Activated T-cell treated with anti-CD3 and anti-CD28 coated beads, Interleukin-2, amount 50 U/mL, for 1 hour (primary cell): Measurements from ENCODE around the gene TK2.
"Not testable (repeated sequence)": the region's sequence is repeated elsewhere in the genome, so short reads cannot be mapped to it uniquely, and the experiment has no call there.

ENCODE experiments used
- DNase-seq: peaks from one replicate; pipeline ENCODE4 v3.0.0-alpha.2; 2020

Gene TK2

DNA sequence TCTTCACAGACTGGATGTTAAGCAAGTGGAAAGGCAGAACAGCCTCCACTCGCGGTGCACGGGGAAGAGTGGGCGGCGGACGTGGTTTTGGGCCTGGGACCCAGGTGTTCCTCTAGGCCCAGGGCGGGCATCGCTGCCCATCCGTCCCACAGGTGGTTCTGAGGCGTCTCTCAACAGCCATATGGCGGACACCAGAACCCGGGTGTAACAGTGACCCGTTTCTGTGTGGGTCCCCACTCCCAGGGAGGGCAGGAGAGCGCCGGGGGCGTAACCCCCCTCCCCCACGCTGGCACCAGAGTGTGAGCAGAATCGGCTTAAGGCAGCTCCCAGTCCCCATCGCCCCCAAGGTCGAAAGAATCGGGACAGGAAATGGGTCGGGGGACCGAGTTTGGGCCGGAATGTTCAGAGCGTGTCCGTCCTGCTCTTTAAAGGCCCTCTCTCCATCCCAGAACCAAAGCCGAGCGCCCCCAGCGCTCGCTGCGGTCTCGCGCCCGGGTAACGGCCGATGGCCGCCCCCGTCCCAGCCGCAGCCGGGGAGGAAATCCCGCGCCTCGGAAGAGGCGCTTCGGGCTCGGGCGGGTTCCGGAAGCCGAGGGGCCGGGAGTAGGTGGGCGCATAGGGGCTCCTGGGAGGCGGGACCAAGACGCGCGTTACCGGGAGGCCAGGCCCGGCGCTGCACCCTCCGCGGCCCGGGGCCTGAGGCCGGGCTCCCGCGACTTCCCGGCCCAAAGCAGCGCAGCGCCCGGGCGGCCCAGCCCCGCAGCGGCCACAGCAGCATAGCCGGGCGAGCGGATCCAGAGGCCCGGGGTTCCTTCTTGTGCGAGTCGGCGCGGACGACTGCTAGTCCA, at the start of gene TK2:
TSS of gene TK2 (minus strand) at position 839 of the 848 bp plus-strand sequence. CDS start at position 778, 61 bp downstream.
- DNase-seq, result peak; percentile 66

DNA sequence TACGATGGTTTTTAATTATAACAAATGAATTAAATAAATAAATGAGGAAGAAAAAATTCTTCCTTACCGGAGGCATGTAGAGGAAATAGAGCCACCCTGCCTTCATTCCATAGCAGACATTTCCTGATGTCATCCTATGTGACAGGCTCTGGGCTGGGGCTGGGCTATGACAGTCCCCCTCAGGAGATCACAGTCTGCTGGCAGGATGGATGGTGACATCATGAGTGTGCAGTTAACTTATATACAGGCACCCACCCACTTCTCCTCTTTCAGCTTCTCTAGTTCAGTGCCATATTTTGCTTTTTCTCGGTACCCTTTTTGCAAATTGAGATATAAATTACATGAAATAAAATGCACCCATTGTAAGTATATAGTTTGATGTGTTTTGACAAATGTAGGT, 48.2 kb upstream of the TK2 start:
- no peak for DNase-seq

DNA sequence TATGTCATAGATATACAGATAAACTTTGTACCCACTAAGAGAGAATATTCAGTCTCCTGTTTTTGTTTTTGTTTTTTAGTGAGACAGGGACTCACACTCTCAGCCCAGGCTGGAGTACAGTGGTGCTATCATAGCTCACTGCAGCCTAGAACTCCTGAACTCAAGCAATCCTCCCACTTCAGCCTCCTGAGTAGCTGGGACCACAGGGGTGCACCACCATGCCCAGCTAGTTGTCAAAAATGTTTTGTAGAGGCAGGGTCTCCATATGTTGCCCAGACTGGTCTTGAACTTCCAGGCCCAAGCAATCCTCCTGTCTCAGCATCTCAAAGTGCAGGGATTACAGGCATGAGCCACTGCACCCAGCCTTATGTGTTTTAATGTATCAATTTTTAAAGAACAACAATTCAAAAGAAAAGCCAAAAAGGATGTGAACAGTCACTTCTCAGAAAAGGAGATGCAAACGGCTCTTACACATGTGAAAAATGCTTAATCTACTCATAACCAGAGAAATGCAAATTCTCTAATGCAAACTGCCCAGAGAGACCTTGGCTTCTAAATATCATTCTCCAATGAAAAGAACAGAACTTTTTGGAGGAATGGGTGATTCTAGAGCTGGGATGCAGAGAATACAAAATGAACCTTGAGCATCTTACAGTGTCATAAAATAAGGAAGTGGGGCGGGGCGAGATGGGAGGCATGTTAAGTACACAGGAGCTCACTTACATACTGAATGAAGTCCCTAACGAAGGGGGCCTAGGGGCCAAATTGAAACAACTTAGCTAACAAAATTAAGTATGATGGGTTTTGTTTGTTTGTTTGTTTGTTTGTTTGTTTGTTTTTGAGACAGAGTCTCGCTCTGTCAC, 47.3 kb upstream of the TK2 start:
- no peak for DNase-seq

DNA sequence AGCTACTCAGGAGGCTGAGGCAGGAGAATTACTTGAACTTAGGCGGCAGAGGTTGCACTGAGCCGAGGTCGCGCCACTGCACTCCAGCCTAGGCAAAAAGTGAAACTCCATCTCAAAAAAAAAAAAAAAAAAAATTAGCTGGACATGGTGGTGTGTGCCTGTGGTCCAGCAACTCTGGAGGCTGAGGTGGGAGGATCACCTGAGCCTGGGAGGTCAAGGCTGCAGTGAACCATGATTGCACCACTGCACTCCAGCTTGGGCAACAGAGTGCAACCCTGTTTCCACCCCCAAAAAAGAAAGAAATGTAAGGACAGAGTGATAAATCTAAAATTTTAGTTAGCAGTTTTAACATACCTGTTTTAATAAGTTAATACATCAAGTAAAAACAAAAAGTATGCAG, 46.6 kb upstream of the TK2 start:
- not testable (repeated sequence) for DNase-seq

DNA sequence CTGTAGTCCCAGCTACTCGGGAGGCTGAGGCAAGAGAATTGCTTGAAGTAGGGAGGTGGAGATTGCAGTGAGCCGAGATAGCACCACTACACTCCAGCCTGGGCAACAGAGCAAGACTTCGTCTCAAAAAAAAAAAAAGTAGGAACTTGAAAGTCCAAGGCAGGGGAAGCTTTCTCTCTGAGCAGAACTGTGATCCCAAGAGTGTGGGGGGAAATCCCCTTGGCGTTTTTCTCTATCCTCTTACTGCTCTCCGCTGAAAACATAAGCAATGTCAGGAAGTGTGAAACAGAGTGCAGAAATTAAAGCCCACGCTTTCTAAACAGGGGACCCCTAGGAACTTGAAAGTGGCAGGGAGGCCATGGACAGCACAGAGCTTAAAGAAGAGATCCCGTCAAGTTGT, 44.8 kb upstream of the TK2 start:
- DNase-seq, result no peak

DNA sequence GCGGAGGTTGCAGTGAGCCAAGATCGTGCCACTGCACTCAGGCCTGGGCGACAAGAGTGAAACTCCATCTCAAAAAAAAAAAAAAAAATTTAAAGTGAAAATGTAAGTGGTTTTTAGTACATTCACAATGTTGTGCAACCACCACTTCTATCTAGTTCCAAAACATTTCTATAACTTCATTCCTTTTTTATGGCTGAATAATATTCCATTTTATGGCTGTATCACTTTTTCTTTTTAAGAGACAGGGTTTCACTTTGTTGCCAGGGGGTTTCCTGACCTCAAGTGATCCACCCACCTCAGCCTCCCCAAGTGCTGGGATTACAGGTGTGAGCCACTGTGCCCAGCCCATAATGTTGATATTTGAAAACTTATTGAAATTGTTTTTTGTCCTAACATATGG, 42.9 kb upstream of the TK2 start:
- DNase-seq, result no peak

DNA sequence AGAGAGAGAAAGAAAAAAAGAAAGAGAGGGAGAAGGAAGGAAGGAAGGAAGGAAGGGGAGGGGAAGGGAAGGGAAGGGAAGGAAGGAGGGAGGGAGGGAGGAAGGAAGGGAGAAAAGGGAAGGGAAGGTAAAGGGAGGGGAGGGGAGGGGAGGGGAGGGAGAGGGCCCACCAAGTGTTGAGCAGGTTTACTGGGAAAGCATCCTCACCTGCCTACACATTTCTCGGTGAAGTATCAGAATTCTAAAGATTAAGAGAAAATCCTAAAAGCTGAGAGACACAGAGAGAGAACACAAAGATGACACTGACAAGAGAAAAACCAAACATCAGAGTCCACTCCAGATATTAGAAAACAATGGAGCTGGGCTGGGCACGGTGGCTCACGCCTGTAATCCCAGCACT, 42.3 kb upstream of the TK2 start:
- no peak for DNase-seq

DNA sequence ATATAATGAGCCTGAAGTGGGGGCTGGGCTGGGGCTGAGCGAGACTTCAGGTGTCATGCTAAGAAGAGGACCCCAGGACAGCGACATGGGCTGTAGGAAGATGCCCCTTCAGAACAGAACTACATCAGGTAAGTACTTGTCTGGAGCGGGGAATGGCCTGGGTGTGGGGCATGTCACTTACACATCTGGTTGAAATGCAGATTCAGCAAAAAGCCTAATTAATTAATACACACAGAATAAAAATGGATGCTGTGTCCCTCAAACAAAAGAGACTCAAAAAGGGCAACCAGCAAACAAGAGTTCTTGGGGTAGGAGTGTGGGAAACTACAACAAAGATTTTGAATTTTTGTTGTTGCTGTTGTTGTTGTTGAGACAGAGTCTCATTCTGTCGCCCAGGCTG, 41.1 kb upstream of the TK2 start:
- DNase-seq, result no peak

DNA sequence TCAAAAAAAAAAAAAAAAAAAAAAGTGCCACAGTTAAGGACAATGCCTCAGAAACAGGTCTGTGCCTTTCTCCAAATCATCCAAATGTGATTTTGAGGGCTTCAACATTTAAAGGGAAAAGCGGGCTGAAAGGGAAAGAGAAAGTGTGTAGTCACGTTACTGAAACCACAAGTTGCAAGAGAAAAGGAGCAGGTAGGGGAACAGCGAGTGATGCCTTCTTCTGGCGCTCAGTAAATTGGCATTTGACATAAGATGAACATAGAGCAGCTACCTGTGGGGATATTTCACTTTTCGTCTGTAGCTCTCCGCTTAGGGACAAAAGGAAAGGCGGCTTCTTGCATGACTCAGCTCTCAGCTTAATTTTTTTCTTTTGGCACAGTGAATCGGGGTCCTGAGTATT, 40.4 kb upstream of the TK2 start:
- DNase-seq, result no peak

DNA sequence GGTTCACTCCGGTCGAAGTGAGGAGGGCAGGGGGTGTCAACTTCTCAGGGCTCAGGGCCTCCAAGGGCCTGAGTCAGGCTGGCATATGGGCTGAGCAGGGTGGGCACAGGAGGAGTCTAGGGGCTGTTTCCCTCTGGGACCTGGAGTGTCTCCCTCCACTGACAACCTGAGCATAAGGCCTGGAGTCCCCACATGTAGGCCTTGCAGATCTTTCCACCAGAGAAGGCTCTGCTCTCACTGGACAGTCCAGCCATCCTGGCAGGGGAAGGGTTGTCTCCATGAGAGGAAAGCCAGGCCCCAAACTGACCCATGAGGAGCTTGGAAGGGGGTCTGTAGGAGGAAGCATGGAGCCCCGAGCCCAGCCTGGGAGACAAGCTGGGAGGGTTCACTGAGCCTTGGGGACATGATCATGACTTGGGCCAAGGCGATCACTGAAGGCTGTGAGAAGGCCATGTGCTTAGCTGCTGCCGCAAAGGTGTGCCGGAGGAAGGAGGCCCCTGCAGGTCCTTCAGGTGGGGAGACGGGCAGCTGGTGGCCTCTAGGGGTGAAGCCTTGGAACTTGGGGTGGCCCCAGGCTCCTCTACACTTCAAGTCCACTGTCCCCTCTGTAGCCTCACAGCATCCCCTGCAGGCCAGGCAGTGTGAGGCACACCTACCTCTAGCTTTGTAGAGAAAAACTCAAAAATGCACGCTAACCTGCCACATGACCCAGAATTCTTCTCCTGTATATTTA, 39.2 kb upstream of the TK2 start:
- DNase-seq, result peak; percentile 65

DNA sequence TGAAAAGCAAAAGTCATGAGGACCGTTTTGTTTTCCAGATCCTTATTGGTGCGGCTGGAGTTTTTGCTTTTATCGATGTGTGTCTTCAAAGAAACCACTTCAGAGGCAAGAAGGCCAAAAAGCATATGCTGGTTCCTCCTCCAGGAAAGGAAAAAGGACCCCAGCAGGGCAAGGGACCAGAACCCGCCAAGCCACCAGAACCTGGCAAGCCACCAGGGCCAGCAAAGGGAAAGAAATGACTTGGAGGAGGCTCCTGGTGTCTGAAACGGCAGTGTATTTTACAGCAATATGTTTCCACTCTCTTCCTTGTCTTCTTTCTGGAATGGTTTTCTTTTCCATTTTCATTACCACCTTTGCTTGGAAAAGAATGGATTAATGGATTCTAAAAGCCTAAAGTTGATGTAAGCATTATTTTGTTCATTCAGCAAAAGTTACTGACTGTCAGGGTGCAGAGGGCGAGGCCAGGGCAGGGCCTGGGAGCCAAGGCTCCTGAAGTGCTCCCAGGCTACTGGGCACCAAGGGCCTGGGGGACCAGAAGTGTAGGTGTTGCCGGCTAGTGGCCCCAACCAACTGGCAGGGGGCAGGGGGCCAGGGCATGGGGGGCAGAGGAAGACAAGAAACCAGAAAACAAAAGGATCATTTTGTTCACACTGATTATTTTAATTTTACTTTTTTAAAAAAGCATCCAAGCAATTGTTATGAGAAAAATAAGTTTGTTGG, 38.1 kb upstream of the TK2 start:
- no peak for DNase-seq

DNA sequence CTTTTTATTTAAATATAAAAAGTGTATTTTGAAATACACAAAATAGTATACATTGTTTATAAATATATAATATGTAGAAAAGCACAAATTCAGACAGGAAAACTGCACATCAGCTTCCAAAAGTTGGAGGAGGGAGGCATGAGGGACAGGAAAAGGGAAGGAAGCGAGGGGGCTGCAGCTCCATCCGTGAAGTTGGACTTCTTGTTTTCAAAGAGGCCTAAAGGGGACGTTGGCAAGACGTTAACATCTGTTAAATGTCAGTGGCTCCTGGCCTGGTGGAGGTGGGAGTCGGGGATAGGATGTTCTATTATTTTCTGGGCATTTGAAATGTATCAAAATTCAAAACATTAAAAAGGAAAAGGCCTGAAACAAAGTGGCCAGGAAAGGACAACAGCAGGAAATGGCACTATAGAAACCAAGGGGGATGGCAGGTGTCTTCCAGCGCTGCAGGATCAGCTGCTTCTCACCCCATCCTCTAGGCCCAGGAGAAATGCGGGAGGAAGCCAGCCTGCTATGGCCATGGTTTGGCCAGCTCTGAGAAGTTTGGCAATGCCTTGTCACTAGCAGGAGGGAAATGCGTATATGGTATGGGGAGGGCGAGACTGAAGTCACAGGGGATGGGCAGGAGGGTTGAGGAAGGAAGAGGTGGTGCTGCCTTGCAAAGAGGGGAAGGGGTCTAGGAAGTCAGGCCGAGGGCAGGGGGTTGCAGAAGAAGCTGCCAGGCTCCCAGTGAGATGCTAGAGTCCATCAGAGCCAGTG, 35.7 kb upstream of the TK2 start:
- DNase-seq, result no peak

DNA sequence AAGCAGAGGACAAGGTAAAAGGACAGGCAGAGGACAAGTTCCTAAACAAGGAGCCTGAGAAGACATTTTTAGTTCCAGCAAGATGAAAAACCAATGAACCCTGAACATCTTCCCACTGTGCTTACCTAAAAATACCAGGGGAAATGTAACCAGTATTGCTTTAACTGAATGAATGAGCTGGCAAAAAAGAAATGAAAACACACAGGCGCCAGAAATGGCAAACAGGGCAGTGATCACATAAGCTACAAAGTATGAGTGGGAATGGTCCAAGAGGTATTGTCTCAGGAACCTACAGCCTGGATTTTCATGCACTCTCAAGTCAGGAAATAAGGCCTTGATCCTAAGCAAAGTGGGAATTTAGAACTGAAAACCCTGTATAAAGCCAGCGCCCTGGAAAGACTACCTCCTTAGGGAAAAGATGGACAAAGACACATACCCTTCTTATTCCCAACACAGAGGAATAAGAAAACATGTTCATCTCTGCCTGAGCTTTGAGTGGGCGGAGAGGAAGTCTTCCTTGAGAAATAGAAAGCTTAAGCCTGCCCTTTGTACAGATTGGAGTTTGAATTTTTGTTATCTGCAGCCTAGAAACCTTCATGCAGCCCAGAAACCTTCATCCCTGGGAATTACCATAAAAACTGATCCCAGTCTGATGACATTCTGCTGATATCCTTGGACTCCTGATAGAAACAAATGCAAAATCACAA, 31.5 kb upstream of the TK2 start:
- DNase-seq, result no peak

DNA sequence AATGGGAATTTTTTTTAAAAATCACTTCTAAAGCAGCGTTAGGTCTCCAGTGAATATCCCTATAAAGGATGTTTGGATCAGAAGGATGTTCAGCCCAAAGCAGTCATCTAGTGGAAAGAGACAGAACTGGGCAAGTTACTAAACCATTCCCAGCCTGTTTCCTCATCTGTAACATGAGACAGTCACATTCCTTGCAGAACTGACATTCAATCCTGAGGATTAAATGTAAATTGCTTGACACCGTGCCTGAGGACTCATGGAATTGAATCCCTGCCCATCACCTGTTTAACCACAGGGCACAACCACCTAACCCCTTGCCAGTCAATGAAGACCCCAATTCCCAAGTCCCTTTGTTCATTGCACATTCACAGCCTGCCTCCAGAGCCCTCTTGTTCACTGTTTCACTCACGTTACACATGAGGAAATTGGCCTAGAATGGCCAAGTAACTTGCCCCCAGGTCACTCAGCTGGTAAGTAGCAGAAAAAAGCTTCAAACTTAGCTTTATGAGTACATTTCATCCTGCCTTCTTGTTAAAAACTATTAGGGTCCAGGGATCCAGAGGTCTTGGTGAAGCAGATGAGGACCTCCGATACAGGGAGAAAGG, 30.8 kb upstream of the TK2 start:
- no peak for DNase-seq

DNA sequence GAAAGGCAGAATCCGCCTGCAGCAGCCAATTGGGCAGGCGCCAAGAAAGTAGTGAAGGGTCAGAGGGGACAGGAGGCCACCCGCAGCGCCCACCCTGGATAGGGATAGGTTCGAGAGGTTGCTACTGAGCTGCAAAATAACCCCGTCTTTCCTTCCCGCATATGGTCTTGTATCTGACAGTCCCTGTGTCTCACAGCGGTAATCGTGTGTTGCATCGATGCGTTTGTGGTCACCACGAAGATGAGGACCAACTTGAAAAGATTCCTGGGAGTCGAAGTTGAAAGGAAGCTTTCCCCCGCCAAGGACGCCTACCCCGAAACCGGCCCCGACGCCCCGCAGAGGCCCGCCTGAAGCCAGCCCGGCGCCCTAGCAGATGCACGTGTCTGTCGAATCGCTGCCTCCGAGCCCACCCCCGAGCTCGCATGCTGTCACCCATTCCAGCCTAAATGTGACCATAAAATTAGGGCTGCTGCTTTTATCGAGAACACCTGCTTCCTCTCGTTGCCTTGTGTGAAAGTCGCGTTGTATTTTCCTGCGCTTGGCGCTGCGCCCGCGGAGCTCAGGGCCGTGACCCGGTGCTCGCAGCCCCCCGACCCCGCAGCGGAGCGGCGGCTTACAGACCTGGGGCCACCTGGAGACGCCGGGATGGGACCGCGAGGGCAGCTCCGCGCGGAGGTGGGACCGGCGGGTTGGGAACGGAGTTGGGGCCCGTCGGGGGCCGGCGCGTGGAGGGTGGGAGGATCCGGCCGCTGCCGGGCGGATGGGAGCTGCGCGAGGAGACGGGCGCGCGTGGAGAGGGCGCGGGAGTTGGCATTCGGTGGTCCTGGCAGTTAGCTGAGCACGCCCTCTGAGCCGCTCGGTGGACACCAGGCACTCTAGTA, 29.0 kb upstream of the TK2 start, which contains the start of gene CMTM2:
TSS of gene CMTM2 (plus strand) at position 813 of the 881 bp plus-strand sequence. CDS start 145 bp downstream, outside the sequence.
- DNase-seq, result peak; percentile 42

DNA sequence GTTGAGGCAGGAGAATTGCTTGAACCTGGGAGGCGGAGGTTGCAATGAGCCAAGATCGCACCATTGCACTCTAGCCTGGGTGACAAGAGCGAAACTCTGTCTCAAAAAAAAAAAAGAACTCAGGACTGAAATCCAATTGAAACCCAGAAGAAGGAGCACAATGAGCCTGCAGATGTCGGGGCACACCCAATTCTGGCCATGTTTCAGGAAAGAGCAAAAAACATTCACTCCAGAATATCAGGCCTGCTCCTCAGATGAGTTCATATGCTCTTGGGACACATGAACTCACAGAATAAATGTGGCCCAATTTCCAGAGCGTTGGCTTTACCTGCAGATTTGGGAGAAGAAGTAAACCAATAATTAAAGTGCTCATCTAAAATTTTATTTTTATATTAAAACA, 26.4 kb upstream of the TK2 start:
- no peak for DNase-seq

DNA sequence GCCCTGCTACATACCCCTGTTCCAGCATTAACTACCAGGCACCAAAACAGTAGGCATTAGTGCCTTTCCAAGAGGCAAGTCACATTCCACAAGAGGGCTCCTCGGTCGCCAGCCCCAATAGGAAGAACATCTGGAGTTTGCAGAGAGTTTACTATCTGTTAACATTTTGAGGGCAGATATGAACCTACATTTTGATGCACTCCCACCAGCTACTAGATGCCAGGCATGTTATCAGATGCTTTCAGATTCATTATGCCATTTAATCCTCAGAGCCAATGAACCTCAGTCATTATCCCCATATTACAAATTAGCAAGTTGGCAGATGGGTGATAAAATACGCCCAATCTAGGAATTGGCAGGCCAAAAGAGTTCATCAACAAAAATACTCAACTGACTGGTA, 25.1 kb upstream of the TK2 start:
- DNase-seq, result no peak

DNA sequence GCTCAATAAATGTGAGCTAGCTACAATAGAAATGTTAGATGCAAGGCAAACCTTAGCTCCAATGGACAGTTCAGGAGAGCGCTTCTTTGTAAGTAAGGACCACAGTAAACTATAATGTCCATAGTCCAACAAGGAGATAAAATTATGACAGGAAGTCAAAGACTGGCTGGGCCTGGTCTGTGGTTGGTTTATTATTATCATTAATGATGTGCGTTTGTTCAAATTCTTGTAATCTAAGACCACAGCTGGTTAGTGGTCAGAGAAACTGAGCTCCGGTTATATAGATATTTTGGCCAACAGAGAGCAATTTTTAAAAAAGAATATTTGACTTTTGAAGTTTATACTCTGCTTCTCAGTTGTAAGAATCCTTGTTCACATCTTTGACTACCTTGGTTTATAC, 24.6 kb upstream of the TK2 start:
- no peak for DNase-seq

DNA sequence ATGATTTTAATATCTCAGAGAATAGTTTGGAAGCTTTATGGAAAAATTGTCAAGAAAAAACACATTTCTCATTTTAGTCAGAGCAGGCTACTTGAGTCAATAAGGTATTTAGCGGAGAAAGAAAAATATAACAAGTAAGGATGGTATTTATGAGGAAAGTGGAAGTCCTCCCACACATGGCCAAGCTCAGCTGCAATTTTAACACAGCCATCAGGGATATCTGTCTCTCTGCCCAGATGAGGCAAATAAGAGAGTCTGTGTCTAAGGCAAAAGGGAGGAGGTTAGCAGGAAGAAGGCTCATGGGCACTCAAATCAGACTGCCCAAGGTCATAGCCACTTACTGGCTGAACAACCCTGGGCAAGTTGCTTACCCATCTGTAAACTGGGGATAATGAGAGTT, 24.2 kb upstream of the TK2 start:
- DNase-seq, result no peak

DNA sequence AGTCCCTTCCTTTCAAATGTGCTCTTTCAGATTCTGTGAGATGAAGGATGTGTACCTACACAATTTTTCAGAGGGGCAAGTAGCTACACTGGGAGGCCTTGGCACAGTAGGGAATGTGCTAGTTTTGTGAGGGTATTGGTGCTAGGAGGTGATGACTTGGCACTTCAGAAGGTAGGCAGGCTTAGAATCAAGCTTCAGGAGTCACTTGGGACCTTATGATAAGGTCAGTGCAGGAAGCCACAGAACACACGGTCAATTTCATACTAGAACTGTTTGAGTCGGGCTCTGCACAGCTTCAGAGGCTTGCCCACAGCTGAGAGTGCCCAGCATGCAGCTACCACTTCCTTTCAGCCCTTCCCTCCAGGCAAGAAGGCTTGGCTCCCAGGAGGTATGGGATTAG, 22.4 kb upstream of the TK2 start:
- DNase-seq, result no peak
